SH-SY5Y (cell line): Measurements from ENCODE around the gene KCNH2.

Source experiments
- GATA2 ChIP-seq: IDR thresholded peaks from 2 replicates; pipeline ENCODE4 v1.6.1; 2011; ENCODE audit warnings: mild to moderate bottlenecking, low read depth, low read length
- GATA3 ChIP-seq: IDR thresholded peaks from 2 replicates; pipeline ENCODE4 v1.6.1; 2011; ENCODE audit warnings: low read depth, mild to moderate bottlenecking, low read length, moderate library complexity

KCNH2 gene

DNA sequence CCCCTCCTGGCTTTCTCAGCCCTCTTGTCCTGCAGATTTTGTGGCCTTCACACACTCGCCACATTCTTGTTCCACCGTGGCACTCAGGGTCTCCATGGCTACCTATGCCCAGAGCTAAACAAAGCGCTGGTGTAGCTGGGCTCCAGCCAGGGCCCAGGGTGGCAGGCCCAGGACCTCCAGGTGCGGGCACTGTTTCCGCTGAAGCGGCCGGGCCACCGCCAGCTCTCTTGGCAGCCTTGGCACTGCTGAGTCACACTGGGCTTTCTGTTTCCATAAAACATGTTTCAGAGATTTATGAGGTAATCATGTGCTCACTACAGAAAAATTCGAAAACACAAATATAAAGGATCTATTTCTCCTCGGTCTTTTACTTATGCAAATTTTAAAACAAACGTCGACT, 74.5 kb downstream of the KCNH2 start:
- TF ChIP-seq GATA3 (no peak), GATA2 (no peak)

DNA sequence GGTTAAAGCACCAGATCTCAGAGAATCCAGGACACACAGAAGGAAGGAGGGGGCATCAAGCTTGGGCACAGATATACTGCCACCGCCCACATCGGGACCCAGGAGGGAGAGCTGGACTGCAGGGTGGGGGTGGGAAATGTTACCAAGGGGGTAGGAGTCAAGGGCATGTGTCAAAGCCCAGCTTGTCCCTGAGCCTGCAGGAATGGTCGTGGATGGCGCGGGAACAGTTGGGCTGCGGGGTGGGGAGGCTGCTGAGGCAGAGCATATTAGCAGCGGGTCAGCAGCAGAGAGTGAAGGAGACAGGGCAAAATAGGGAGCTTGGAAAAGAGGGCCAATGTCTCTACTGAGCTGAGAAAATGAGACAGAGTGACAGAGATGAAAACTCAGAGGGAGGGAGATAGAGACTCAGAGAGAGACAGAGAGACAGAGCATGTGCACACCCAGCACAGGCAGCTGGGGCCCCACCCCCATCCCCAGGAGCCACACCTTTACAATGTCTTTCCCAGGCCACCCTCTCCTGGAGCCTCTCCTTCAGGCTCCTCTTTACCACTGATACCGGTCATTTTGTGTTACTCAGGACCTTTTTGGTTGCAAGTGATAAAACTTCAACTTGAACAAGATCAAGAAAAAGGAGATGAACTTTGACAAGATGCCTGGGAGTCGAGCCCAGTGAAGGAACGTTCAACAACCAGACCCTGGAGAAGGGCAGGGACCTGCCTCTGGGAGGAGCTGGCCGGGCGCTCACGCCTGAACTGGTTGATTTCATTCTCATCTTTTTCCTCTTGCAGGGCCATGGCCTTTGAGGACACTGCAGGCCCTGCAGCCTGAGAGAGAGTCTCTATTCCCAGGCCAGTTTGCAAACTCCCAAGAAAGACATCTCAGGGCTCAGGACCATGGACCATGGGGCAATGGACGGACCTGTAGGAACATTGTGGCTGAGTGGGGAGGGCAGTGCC, 75.8 kb downstream of the KCNH2 start:
- TF ChIP-seq GATA3 (no peak), GATA2 (no peak)

DNA sequence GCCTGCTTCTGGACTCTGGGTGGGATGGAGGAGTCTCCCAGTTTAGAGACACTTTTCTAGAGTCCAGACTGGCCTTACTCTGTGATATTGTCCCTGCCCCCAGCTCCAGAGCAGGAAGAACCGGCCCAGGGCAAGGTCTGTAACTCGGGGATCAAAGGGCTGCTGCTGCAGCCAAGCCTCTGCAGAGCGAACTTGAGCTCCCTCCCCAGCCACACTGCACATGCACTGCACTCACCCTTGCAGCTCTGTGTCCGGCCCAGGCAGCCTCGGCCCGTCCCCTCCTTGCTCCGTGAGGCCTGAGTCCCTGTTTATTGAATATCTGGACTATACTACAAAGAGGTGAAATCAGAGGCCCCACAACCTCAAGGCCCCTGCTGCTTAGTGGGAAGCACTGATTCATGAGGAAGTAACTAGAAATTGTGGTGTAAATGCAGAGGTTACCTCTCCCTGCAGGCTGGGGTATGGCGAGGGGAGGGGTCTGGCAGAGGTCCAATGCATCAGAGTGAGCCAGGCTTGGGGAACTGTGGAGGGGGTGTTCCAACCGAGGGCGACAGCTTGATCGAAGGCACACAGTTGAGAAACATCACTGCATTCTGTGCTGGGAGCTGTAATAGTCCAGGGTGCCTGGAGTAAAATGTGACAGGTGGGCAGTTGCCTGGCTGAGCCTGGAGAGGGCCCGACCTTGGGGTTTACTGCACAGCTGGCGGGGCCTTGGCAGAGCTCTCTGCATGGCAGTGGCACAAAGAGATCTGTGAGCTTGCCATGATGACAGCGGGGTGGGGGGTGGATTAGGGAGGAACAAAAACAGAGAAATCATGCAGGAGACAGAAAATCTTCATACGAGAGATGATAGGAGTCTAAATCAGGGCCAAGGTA, 76.7 kb downstream of the KCNH2 start:
- TF ChIP-seq GATA2 (no peak), GATA3 (no peak)

DNA sequence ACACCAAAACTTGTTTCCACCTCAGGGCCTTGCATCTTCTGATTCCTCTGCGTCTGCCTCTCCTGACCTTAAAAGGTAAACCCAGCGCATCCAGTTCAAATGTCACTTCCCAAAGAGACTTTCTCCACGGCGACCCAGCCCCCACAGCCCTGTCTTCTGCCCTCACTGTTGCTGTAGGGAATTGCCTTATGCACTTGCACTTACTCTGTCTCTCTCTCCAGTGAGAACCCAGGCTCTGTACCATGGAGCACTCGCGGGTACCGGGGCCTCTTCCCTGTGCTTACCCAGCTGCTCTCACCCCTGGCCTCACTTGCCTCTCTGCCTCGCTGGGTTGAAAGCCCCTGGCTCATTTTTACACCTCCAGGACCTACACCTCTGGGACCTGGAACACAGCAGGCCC, 77.4 kb downstream of the KCNH2 start:
- TF ChIP-seq GATA3 = no peak
- TF ChIP-seq GATA2 = no peak

DNA sequence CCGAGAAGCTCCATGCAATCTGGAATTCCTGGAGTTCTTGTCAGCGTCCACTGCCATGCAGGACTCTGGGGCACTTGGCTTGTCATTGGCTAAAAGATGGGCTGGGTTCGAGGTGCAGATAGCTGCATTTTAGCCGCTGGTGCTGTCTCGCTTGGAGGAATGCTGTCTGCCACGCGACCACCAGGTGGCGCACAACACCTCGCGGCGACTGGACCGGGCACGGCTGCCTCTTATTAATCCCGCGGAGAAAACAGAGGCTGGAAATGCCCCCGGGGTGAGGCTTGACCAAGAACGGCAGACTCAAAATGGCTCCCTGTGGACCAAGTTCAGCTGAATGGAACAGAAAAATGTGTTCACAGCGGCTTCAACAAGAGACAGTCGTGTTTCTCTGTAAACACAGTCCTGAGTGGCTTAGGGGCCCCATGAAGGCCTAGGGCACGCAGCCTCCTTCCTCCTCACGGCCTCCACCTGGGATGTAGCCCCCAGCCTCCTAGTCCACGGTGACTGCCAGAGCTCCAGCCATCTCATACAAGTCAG, 79.6 kb downstream of the KCNH2 start:
- TF ChIP-seq GATA2 = no peak
- TF ChIP-seq GATA3 = no peak

DNA sequence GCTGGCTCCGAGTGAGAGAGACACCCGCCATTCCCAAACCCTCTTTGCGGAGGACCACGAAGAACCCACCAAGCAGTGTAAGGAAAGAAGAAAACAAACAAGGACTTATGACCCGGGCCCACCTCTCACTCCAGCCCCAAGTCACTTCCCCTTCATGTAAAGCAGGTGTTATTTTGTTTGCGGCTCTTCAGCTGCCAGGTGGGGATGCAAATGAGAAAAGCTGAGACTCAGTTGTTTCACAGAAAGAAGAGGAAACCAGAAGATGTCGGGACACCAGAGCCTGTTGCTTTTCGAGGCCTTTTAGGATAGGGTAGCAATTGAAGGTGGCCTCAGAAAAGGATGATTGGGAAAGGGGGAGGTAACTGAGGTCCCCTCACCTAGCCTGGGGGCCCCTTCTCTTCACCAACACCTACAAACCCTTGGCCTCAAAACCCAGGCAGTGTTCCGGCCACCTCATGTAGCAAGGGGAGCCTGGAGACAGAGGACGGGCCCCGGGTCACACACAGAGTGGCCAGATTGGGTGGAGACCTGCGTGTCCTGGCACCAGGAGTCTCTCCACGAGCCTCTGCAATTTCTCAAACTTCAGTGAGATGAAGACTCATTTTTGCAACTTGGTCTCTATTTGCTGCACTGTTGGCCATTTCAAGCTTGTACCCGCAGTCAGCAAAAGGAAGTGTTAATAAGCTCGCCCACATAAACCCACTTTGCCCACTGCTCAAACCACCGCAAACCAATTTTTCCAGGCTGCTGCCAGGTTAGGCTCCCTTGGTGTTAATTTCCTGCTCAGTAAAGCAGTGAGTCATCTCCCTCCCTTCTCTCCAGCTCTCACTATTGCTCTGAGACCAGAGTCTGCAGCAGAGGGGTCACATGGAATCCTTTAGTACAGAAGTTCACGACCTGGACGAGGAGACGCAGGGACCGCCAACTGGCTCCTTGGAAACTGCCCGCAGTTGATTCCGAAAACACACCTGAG, 80.3 kb downstream of the KCNH2 start:
- TF ChIP-seq GATA3 = no peak
- TF ChIP-seq GATA2 = no peak

DNA sequence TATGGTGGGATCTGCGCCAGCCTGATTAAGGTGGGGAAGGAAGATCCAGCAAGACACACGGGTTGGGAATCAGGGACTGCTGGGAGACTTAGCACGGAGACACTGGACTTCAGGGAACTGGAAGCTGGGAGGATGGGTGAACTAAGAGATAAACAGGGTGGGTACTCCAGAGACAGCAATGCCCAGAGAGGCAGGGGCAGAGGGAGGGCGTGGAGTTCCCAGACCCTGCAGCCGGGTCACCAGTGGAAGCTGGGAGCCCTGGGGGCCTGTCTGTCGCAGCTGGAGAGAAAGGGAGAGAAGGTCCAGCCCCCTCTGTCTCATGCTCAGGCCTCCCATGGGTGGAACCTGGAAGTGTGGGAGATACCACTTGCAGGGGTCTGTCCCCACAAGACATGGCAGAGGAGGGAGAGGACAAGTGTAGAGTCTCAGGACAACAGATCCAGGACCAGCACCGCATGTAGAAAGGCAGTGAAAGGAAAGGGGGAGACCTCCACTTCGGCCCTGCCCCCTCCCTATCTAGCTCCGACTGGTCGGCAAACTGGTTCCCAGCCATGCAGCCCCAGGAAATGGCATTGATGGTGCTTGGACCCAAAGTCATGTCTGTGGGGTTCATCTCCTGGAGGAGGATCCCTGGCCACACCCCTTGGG, 81.4 kb downstream of the KCNH2 start:
- TF ChIP-seq GATA2 (no peak), GATA3 (no peak)

DNA sequence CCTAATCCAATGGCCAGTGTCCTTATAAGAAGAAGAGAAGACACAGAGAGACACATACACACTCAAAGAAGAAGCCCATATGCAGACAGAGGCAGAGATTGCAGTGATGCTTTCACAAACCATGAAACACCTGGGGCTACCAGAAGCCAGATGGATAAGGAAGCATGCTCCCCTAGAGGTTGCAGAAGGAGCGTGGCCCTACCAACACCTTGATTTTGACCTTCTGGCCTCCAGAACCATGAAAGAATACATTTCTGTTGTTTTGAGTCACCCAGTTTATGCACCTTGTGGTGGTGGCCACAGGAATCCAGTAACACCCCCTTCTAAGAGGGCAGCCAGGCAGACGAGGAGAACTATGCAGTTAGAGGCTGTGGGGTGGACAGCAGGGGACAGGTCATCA, 82.3 kb downstream of the KCNH2 start:
- TF ChIP-seq GATA2 (no peak), GATA3 (no peak)
